SK-N-MC (cell line): ENCODE measurements around the gene PALM2AKAP2.

ENCODE experiments used
- DNase-seq: peaks from one replicate; pipeline ENCODE4 v3.0.0-alpha.2; 2011; ENCODE audit warnings: low read depth, low spot score
- H3K27ac ChIP-seq: fragments of 200-600 bp; sonication (generic); 2 replicates; pipeline ENCODE4 v1.5.1; 2016; ENCODE audit warnings: mixed run types
- H3K36me3 ChIP-seq: fragments of 200-600 bp; sonication (generic); 2 replicates; pipeline ENCODE4 v1.6.1; 2017; ENCODE audit warnings: antibody characterized with exemption, low read length, mixed read lengths; ENCODE audit not compliant: insufficient read depth
- H3K4me3 ChIP-seq: fragments of 200-600 bp; sonication (generic); 2 replicates; pipeline ENCODE4 v1.5.1; 2016
- H3K9ac ChIP-seq: fragments of 200-600 bp; sonication (generic); 2 replicates; pipeline ENCODE4 v1.8.0; 2017; ENCODE audit warnings: mixed run types, mixed read lengths; ENCODE audit not compliant: insufficient read length
- H3K9me3 ChIP-seq: fragments of 200-600 bp; sonication (generic); 2 replicates; pipeline ENCODE4 v1.6.1; 2017; ENCODE audit warnings: low read depth, mild to moderate bottlenecking, antibody characterized with exemption, low read length, moderate library complexity, mixed read lengths
- EZH2 ChIP-seq: fragments of 200-600 bp; sonication (generic); IDR thresholded peaks from one replicate; pipeline ENCODE4 v1.6.1; 2017; ENCODE audit warnings: antibody characterized with exemption
- FOXP2 ChIP-seq: optimal IDR thresholded peaks from 2 replicates; pipeline ENCODE3; 2011; ENCODE audit warnings: mild to moderate bottlenecking, moderate library complexity; ENCODE audit not compliant: insufficient read depth; ENCODE audit errors: extremely low read length, control extremely low read depth
- POLR2AphosphoS5 ChIP-seq: IDR thresholded peaks from 2 replicates; pipeline ENCODE4 v1.6.1; 2012; ENCODE audit warnings: mild to moderate bottlenecking, low read depth, low read length, borderline replicate concordance

PALM2AKAP2 gene

DNA sequence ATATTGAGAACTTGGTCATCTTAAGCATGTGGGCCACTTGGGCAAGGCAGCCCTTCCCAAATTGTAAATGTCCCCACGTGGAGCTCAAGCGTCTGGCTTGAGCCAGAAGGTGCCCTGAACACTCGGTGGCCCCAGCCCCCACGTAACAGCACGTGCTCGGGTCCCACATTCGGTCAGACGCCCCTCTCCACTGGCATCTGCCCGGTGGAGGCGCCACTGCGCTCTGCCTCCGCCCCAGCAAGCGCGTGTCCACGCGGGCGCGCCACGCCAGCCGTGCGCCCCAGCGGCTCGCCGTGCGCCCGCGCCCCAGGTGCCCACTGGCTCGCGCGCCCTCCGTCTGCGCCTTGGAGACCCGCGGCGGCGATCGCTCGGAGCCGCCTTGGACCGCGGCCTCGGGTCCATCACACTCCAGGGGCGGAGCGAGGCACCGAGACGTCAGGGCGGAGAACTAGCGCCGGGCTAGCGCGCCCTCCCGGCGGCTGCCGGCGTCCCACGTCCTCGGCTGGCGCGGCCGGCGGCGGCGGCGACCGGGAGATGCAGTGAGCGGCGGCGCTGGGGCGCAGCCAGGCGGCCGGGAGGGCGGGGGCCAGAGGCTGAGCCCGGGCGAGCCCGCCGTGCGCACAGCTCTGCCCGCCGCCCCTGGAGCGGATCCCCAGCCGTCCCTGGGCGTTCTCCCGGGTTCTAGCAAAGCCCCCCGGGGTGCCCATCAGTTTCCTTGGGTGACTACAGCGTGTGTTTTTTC is at the start of gene PALM2AKAP2:
Gene PALM2AKAP2 (plus strand): TSS at position 488 of the 742 bp plus-strand sequence. CDS start 291 bp downstream, outside the sequence.
- TF ChIP-seq FOXP2, result no peak
- TF ChIP-seq POLR2AphosphoS5, result no peak; the same call in 1 of the 2 replicates
- no peak for TF ChIP-seq EZH2
- peak within 1 kb of the TSS; percentile 54 for H3K27ac ChIP-seq
- H3K9ac ChIP-seq, result peak within 1 kb of the TSS; percentile 73
- H3K9me3 ChIP-seq, result no peaks in the 10 kb centered on the region
- no peak for DNase-seq
- H3K4me3 ChIP-seq, result peak within 1 kb of the TSS; percentile 87
- H3K36me3 ChIP-seq, result peaks cover 11% of the 10 kb centered on the region; the same call in 1 of the 2 replicates

- peak; percentile 93 for DNase-seq
- TF ChIP-seq FOXP2, result peak; percentile 58
- no peak for TF ChIP-seq EZH2
- peak; percentile 37; the same call in 1 of the 2 replicates for TF ChIP-seq POLR2AphosphoS5
These were observed 49.8 kb upstream of the PALM2AKAP2 start for GRCh38 chr9:109730228-109730627.

DNA sequence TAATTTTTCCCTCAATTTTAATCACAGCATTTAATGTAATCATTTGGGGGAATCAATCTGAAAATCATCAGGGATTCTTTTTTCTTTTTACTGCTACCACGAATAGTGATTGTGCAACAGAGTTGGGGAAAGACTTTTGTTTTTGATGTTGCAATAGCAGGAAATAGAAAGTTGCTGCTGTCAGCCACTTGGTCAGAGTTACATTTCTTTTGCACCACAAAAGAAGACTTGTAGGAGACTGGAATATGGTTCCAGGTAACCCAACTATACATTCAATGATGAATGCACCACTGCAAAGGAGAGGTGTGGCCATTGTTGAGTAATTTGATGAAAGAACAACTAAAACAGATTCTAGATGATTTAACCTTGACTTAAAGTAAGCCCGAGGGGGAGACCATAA is 46.3 kb upstream of the PALM2AKAP2 start:
- peak overlapping the region; percentile 96 for H3K27ac ChIP-seq
- no peak for TF ChIP-seq FOXP2
- TF ChIP-seq POLR2AphosphoS5, result peak; percentile 60; the same call in 1 of the 2 replicates
- peak overlapping the region; percentile 52 for H3K4me3 ChIP-seq
- no peaks in the 10 kb centered on the region; the same call in 1 of the 2 replicates for H3K36me3 ChIP-seq
- H3K9ac ChIP-seq, result peak overlapping the region; percentile 51
- H3K9me3 ChIP-seq, result no peaks in the 10 kb centered on the region
- DNase-seq, result peak; percentile 89

More at GRCh38 chr9:109730228-109730627, 49.8 kb upstream of the PALM2AKAP2 start:
- peak overlapping the region; percentile 85 for H3K27ac ChIP-seq
- no peak overlapping the region for H3K9ac ChIP-seq
- no peaks in the 10 kb centered on the region for H3K36me3 ChIP-seq
- no peaks in the 10 kb centered on the region for H3K9me3 ChIP-seq
- peak overlapping the region; percentile 48 for H3K4me3 ChIP-seq

DNA sequence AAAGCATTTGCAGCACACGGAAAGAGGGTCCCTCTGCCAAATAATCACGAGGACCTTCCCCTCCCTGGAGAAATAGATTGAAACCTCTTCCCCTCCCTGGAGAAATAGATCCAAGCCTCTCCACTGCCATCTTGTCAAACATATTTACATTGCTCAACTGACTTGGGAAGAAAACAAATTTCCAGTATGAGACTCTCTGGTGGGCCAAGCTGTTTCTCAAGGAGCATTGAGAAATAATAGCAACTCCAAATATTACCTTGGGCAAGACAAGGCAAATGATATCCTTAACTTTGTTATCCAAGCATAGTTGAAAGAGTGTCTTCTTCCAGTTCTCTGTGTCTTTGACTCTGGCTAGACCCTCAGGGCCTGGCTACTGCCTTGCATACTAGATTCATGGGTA is 45.2 kb upstream of the PALM2AKAP2 start:
- H3K36me3 ChIP-seq, result no peaks in the 10 kb centered on the region; the same call in 1 of the 2 replicates

GRCh38 chr9:109735801-109736200 is 44.2 kb upstream of the PALM2AKAP2 start:
- Histone ChIP-seq H3K9me3 (no peaks in the 10 kb centered on the region), H3K27ac (no peak overlapping the region)
- no peak for TF ChIP-seq POLR2AphosphoS5
- no peak for TF ChIP-seq EZH2
- no peak for TF ChIP-seq FOXP2

More for the DNA sequence above, 45.2 kb upstream of the PALM2AKAP2 start:
- no peaks in the 10 kb centered on the region for H3K9me3 ChIP-seq
- no peak overlapping the region for H3K4me3 ChIP-seq
- no peak for DNase-seq
- H3K27ac ChIP-seq, result peak overlapping the region; percentile 96
- no peak overlapping the region for H3K9ac ChIP-seq
- no peak for TF ChIP-seq POLR2AphosphoS5
- TF ChIP-seq FOXP2, result no peak

DNA sequence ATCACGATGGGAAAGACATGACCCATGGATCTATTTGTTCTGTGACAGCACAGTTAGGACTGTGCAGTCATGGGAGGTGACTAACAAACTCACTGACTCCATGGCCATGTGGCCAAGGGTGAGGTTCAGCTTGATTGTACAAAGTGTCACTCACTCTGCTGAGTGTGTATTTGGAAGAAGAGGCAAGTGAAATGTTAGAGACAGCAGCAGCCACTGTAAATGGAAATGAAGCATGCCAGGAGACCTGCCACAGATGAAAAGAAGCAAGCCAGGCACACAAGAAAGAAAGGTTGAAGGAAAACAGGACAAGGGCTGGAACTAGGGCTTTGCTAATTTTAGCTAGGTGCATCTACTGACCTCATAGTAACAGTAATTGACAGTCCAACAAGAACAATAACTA is 42.7 kb upstream of the PALM2AKAP2 start:
- TF ChIP-seq EZH2, result no peak
- TF ChIP-seq FOXP2, result no peak
- TF ChIP-seq POLR2AphosphoS5, result no peak

More at GRCh38 chr9:109735801-109736200, 44.2 kb upstream of the PALM2AKAP2 start:
- H3K9ac ChIP-seq, result no peak overlapping the region
- H3K36me3 ChIP-seq, result no peaks in the 10 kb centered on the region; the same call in 1 of the 2 replicates
- no peak overlapping the region for H3K4me3 ChIP-seq
- no peak for DNase-seq

GRCh38 chr9:109739760-109740159 is 40.2 kb upstream of the PALM2AKAP2 start:
- H3K9me3 ChIP-seq, result no peaks in the 10 kb centered on the region
- no peak overlapping the region for H3K27ac ChIP-seq
- no peak for DNase-seq
- no peak overlapping the region for H3K9ac ChIP-seq
- no peak for TF ChIP-seq FOXP2
- TF ChIP-seq POLR2AphosphoS5, result no peak
- no peak for TF ChIP-seq EZH2
- H3K4me3 ChIP-seq, result no peak overlapping the region
- H3K36me3 ChIP-seq, result no peaks in the 10 kb centered on the region; the same call in 1 of the 2 replicates

More for the DNA sequence above, 42.7 kb upstream of the PALM2AKAP2 start:
- Histone ChIP-seq H3K36me3 (no peaks in the 10 kb centered on the region; the same call in 1 of the 2 replicates), H3K4me3 (no peak overlapping the region), H3K9ac (no peak overlapping the region), H3K27ac (no peak overlapping the region), H3K9me3 (no peaks in the 10 kb centered on the region)
- DNase-seq, result no peak

DNA sequence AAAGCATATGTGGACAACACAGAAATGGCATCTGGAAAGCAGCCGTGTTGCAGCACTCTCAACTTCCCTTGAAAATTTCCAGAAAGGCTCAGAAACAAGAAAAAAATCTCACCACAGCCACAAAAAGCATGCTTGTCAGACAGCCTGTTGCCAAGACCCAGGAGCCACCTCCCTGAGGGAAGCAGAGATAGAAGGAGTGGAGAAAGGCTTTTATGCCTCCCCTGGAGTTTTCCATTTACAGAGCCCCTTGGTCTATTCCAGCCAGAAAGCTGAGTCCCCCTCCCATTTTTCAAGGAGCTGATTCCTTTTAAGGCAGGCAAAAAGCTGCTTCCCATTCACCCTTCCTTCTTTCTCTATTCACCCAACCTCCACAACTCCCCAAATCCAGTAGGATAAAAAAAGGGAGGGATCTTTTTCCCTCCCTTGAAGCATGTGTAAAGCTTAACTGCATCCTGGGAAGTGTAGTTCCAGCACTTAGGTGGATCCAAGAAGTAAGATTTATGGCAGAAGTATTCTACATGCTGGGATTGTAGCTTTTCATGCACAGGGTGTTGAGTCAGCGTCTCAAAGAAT is 37.1 kb upstream of the PALM2AKAP2 start:
- no peaks in the 10 kb centered on the region for H3K36me3 ChIP-seq
- no peak for DNase-seq
- no peaks in the 10 kb centered on the region for H3K9me3 ChIP-seq
- peak overlapping the region; percentile 38 for H3K4me3 ChIP-seq
- peak overlapping the region; percentile 75 for H3K27ac ChIP-seq
- no peak for TF ChIP-seq FOXP2
- TF ChIP-seq EZH2, result no peak
- no peak for TF ChIP-seq POLR2AphosphoS5
- H3K9ac ChIP-seq, result peak overlapping the region; percentile 14
